Fibroblast of lung (primary cell): Measurements from ENCODE around the gene BICRA.

Experiments
- EZH2 ChIP-seq: IDR thresholded peaks from 2 replicates; pipeline ENCODE4 v1.5.1; 2012; ENCODE audit warnings: low read length, control low read depth, mild to moderate bottlenecking; ENCODE audit errors: missing control alignments
- TF ChIP-seq, protein P1 (sequence below), 2 donors: IDR thresholded peaks in 1 of 2; conservative IDR thresholded peaks in 1 of 2; 1 replicate in 1 of 2; 2 replicates in 1 of 2; pipeline ENCODE4 v1.5.1; 2011 to 2012; ENCODE audit warnings: low read length in 2 of 2, control low read depth in 1 of 2, inconsistent platforms in 1 of 2, low read depth in 1 of 2, mild to moderate bottlenecking in 1 of 2

DNA sequence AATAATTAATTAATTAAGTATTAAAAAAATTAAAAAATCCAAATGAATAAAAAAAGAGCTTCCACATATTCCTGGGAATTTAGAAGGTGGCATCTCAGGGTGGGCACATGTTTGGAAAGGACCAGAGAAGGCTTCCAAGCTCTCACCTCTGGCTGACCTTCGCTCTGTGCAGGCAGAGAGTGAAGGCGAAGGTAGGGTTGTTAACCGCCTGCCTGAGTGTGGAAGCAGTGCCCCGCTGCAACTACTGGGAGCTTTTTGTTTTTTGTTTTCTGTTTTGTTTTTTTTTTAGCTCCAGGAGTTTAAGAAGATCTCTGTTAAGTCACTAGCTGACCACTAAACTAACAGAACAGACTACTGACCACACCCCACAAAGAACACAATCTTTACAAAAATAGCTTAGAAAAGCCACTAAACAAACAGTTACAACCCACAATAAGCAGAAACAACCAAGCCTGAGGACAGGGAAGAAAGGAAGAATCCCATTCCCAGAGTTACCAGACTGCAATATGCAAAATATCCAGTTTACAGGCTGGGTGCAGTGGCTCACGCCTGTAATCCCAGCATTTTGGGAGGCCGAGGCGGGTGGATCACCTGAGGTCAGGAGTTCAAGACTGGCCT lies 47.4 kb upstream of the BICRA start:
- TF ChIP-seq, protein P1, sequence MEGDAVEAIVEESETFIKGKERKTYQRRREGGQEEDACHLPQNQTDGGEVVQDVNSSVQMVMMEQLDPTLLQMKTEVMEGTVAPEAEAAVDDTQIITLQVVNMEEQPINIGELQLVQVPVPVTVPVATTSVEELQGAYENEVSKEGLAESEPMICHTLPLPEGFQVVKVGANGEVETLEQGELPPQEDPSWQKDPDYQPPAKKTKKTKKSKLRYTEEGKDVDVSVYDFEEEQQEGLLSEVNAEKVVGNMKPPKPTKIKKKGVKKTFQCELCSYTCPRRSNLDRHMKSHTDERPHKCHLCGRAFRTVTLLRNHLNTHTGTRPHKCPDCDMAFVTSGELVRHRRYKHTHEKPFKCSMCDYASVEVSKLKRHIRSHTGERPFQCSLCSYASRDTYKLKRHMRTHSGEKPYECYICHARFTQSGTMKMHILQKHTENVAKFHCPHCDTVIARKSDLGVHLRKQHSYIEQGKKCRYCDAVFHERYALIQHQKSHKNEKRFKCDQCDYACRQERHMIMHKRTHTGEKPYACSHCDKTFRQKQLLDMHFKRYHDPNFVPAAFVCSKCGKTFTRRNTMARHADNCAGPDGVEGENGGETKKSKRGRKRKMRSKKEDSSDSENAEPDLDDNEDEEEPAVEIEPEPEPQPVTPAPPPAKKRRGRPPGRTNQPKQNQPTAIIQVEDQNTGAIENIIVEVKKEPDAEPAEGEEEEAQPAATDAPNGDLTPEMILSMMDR (conservative IDR thresholded peaks at IDR 0.05 in 1 of 2, IDR thresholded peaks at IDR 0.05 in 1 of 2; ENCODE audit: low read depth in 1 of 2, low read length in 2 of 2): no peak
- no peak for TF ChIP-seq EZH2
